ENCODE measurements around the gene LIMCH1. TPM values are rescaled to one million over a fixed set of nuclear protein-coding genes. Genes with fewer than 3 reads are reported as not detected.

The LIMCH1 gene
- total RNA-seq, 1 experiment from 2014 or later, result 10.4 TPM

- TF ChIP-seq ZFX (IDR thresholded peaks at IDR 0.05) (no peak), ZBTB33 (IDR thresholded peaks at IDR 0.05; ENCODE audit: extremely low read depth, insufficient replicate concordance, low read length) (no peak)
- RAD21 ChIA-PET (ENCODE audit: low non-redundant PET in 1 of 2, low total read pairs in 2 of 2, uncharacterized antibody in 2 of 2, unreplicated experiment in 2 of 2), result no interaction called here
- Histone ChIP-seq H3K27me3 (ENCODE audit: insufficient read depth, low read length) (no peaks in the 10 kb centered on the region), H3K4me3 (replicated peaks in 1 of 2; ENCODE audit: low read depth in 1 of 2, low read length in 2 of 2) (no peak overlapping the region), H3K4me2 (ENCODE audit: low read length) (no peak overlapping the region), H3K9me3 (ENCODE audit: control insufficient read depth in 1 of 2, insufficient read depth in 1 of 2, low read depth in 1 of 2, low read length in 2 of 2) (no peaks in the 10 kb centered on the region), H3K36me3 (ENCODE audit: control insufficient read depth in 1 of 2, insufficient read depth in 2 of 2, low read length in 2 of 2) (no peaks in the 10 kb centered on the region), H3K9ac (ENCODE audit: low read length) (no peak overlapping the region), H4K20me1 (ENCODE audit: insufficient read depth) (no peaks in the 10 kb centered on the region), H2AFZ (ENCODE audit: low read depth, low read length, poor library complexity, severe bottlenecking) (no peak overlapping the region), H3K79me2 (ENCODE audit: insufficient read depth, low read length) (no peaks in the 10 kb centered on the region), H3K4me1 (ENCODE audit: control insufficient read depth in 1 of 2, insufficient read depth in 2 of 2, low read length in 2 of 2) (no peaks in the 10 kb centered on the region), H3K9me2 (ENCODE audit: insufficient read depth) (no peaks in the 10 kb centered on the region), H3K27ac (ENCODE audit: low read depth, low read length) (no peak overlapping the region)
- ATAC-seq (no peak), DNase-seq (ENCODE audit: low read depth, low spot score) (no peak)
- CTCF ChIA-PET, result interaction anchor here (1.1 kb wide), 1 partner anchor 25 kb away, joined by 4 read pairs; no protein-coding TSS in a partner anchor
- POLR2A ChIA-PET, result no interaction called here
- intact Hi-C loops (cut with micrococcal nuclease), result no loop called here
- BruUV-seq (replicated peaks), result no TSS peak
Observed at GRCh38 chr4:41686893-41687292, 148.9 kb downstream of the LIMCH1 start.

- RAD21 ChIA-PET (ENCODE audit: low non-redundant PET in 1 of 2, low total read pairs in 2 of 2, uncharacterized antibody in 2 of 2, unreplicated experiment in 2 of 2), result no interaction called here
- Histone ChIP-seq H3K4me1 (ENCODE audit: control insufficient read depth in 1 of 2, insufficient read depth in 2 of 2, low read length in 2 of 2) (peaks cover 0 to 3% of the 10 kb centered on the region in 2 experiments; a peak in 1 of 4 replicates), H4K20me1 (ENCODE audit: insufficient read depth) (no peaks in the 10 kb centered on the region), H3K4me2 (ENCODE audit: low read length) (no peak overlapping the region), H3K27me3 (ENCODE audit: insufficient read depth, low read length) (no peaks in the 10 kb centered on the region), H3K79me2 (ENCODE audit: insufficient read depth, low read length) (no peaks in the 10 kb centered on the region), H3K9me2 (ENCODE audit: insufficient read depth) (no peaks in the 10 kb centered on the region), H2AFZ (ENCODE audit: low read depth, low read length, poor library complexity, severe bottlenecking) (no peak overlapping the region), H3K9ac (ENCODE audit: low read length) (no peak overlapping the region), H3K27ac (ENCODE audit: low read depth, low read length) (no peak overlapping the region), H3K9me3 (ENCODE audit: control insufficient read depth in 1 of 2, insufficient read depth in 1 of 2, low read depth in 1 of 2, low read length in 2 of 2) (no peaks in the 10 kb centered on the region), H3K4me3 (replicated peaks in 1 of 2; ENCODE audit: low read depth in 1 of 2, low read length in 2 of 2) (no peak overlapping the region), H3K36me3 (ENCODE audit: control insufficient read depth in 1 of 2, insufficient read depth in 2 of 2, low read length in 2 of 2) (no peaks in the 10 kb centered on the region)
- intact Hi-C loops (cut with micrococcal nuclease), result no loop called here
- POLR2A ChIA-PET, result no interaction called here
- TF ChIP-seq CBX3 (IDR thresholded peaks at IDR 0.05; ENCODE audit: low read depth), result no peak
- no peak for TF ChIP-seq SIN3A (IDR thresholded peaks at IDR 0.05; ENCODE audit: low read depth)
- no peak for TF ChIP-seq SRF (IDR thresholded peaks at IDR 0.05; ENCODE audit: low read depth)
- TF ChIP-seq CTCF (IDR thresholded peaks at IDR 0.05 in 2 of 3, conservative IDR thresholded peaks at IDR 0.05 in 1 of 3; ENCODE audit: borderline replicate concordance in 1 of 3, insufficient read depth in 1 of 3, low read depth in 2 of 3, low read length in 2 of 3), result no peak
- TF ChIP-seq EGR1 (IDR thresholded peaks at IDR 0.05; ENCODE audit: low read depth), result no peak
- no peak for TF ChIP-seq CEBPB (IDR thresholded peaks at IDR 0.05; ENCODE audit: low read depth)
- TF ChIP-seq ZFX (IDR thresholded peaks at IDR 0.05), result no peak
- TF ChIP-seq MAX (IDR thresholded peaks at IDR 0.05), result no peak
- TF ChIP-seq REST (IDR thresholded peaks at IDR 0.05; ENCODE audit: low read depth), result no peak
- no peak for TF ChIP-seq ELF1 (IDR thresholded peaks at IDR 0.05; ENCODE audit: borderline replicate concordance, low read depth)
- TF ChIP-seq TCF7L2 (IDR thresholded peaks at IDR 0.05; ENCODE audit: borderline replicate concordance, extremely low read depth, insufficient read depth, insufficient read length), result no peak
- no peak for TF ChIP-seq FOSL1 (IDR thresholded peaks at IDR 0.05; ENCODE audit: low read depth)
- BruUV-seq (replicated peaks), result no TSS peak
- CTCF ChIA-PET, result interaction anchor here (0.6 to 1.1 kb wide), 2 partner anchors 26 to 276 kb away, joined by 3 to 4 read pairs; no protein-coding TSS in a partner anchor
- DNase-seq (ENCODE audit: low read depth, low spot score), result no peak
- ATAC-seq, result no peak
Observed at GRCh38 chr4:41687971-41688370, 150.0 kb downstream of the LIMCH1 start.
